Pericardium fibroblast (primary cell): Measurements from ENCODE around the gene EIF2D. TPM values are rescaled to one million over a fixed set of nuclear protein-coding genes. Genes with fewer than 3 reads are reported as not detected.

Source experiments
- total RNA-seq: library from RNA; depleted of rRNA; stranded (reverse); fragments of >200 nt; gene quantifications from 2 replicates; pipeline ENCODE4 v1.2.3, GENCODE V29; 2015

Gene EIF2D
- total RNA-seq, result 38.0 and 64.7 TPM in 2 replicates

GRCh38 chr1:206612129-206612876 lies at the start of gene EIF2D:
Gene EIF2D, minus strand, starts transcription at chr1:206612465. Its CDS starts 123 bp downstream, at chr1:206612342.

GRCh38 chr1:206635080-206635977 lies 23.1 kb upstream of the EIF2D start, which contains the start of gene DYRK3:
Gene DYRK3, plus strand, starts transcription at chr1:206635536. Its CDS starts 168 bp downstream, at chr1:206635704.

Other genes starting within 250 kb of the EIF2D start
- gene IKBKE, start 142.0 kb downstream of the EIF2D start, total RNA-seq, result 7.5 and 7.9 TPM in 2 replicates
- 0.94 and 1.5 TPM in 2 replicates for gene RASSF5, start 104.9 kb downstream of the EIF2D start, total RNA-seq
- gene DYRK3, start 23.1 kb upstream of the EIF2D start, total RNA-seq, result 7.2 and 7.7 TPM in 2 replicates
- 43.2 and 43.6 TPM in 2 replicates for gene MAPKAPK2, start 72.4 kb upstream of the EIF2D start, total RNA-seq
- not detected in 2 replicates for gene IL19, start 158.3 kb upstream of the EIF2D start, total RNA-seq
- gene IL10, start 160.0 kb upstream of the EIF2D start, total RNA-seq, result not detected in 2 replicates